NCI-H82 (cell line): ENCODE data around the gene MAPK8.

ENCODE experiments used
- DNase-seq: peaks from one replicate; lab custom pipeline; 2025; lab: John Stamatoyannopoulos, UW

MAPK8 gene

GRCh38 chr10:48477616-48478015 lies 171.1 kb downstream of the MAPK8 start:
- DNase-seq, result no peak

DNA sequence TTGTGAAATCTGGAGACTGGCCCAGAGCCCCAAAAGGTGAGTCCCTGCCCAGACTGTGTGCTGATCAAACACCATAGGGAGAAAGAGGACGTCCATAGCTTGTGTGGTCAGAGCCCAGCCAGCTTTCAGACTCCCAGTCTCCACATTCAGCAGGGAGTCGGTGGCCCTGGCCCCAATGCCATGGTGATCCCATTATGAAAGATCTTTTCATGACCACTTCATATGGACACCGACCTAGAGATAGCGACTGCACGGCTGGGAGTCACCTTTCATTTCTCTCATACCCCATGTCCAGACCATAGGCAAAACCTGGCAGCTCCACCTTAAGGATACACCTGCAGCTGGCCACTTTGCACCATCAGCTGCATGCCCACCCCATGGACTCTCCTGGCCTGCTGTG lies 172.0 kb downstream of the MAPK8 start:
- no peak for DNase-seq

GRCh38 chr10:48478980-48479811 lies 172.7 kb downstream of the MAPK8 start:
- no peak for DNase-seq

DNA sequence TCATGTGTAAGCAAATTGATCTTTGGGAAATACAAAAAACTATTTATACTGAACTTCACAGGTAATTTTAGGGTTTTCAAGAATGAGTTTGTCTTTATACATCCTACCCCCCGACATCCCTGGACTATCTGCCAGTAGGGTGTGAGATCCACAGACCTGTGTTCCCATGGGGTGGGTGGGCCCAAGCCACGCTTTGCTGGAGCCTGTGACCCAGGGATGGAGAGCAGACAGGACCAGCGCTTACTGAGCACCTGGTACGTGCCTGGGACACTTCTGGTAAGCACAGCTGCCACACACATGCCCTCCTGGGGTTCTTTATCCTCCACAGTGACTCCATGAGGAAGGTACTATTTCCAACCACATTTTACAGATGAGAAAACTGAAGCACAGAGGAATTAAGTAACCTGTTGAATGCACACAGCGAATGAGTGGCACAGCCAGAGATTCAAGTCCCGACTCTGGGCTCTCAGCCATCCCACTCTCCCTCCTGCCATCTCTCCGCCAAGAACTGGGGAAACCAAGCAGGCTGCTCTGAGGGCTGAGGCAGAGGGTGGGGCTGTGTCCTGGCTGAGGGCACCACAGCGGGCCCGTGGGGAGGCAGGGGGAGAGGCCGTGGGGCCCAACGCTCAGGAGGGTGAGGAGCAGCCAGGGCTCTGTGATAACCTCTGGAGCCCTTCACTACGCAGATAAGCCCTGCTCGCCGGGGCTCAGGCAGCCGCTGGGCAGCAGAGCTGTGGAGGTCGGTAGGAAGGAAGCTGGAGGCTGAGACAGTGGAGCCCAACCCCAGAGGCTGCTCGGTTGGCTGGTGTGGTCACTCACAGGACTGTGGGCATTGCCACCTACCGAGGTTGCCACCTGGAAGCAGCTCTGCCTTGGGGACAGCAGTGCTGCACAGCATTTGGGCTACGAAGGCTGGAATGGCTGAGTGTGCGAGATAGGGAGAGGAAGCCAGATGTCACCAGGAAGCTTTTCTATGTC lies 174.2 kb downstream of the MAPK8 start:
- DNase-seq, result no peak

- no peak for DNase-seq
Measured at GRCh38 chr10:48481385-48481784, 174.9 kb downstream of the MAPK8 start.

DNA sequence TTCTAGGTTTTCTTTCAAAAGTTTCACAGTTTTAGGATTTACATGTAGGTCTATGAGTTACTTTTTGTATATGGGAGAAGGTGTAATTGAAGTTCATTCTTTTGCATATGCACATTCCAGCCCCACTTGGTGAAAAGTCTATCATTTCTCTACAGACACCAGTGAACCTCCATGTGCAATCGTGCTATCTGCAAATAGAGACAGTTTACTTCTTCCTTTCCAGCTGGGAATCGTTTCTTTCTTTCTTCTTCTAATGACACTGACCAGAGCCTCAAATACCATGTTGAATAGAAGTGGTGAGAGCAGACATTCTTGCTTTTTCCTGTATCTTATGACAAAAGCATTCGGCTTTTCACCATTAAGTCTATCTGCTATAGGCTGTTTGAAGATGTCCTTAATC lies 175.7 kb downstream of the MAPK8 start:
- no peak for DNase-seq

- no peak for DNase-seq
Measured at GRCh38 chr10:48484911-48485310, 178.4 kb downstream of the MAPK8 start.

- DNase-seq, result no peak
Measured at GRCh38 chr10:48485711-48486110, 179.2 kb downstream of the MAPK8 start.

DNA sequence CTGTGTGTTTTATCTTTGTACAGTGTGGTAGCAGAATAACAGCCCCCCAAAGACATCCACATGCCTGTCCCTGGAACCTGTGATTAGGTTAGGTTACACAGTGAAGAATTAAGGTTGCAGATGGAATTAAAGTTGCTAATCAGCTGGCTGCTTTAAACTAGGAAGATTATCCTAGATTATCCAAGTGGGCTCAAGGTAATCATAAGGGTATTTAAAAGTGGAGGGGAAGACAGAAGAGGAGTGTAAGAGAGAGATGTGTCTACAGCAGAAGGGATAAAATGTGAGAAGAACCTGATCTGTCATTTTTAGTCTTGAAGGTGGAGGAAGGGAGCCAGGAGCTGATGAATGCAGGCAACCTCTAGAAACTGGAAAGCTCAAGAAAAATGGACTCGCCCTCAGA lies 180.8 kb downstream of the MAPK8 start:
- peak; percentile 88 for DNase-seq
